Left lung (tissue), 10 donors: ENCODE measurements around the gene KRT80. TPM values are rescaled to one million over a fixed set of nuclear protein-coding genes. Genes with fewer than 3 reads are reported as not detected.

ENCODE experiments used
- ATAC-seq: fragments of 200-7000 bp; cut with Tn5 transposase; one replicate; pipeline ENCODE4 v1.9.1; 2020; ENCODE audit warnings: moderate library complexity
- DNase-seq, 4 donors: peaks; one replicate each; pipeline ENCODE4 v3.0.0-alpha.2; 2013 to 2020
- H3K27ac ChIP-seq, 2 donors: fragments of 200-600 bp; sonication (generic) in 1 of 2; one replicate each; pipeline versions ENCODE4 v1.5.0 to v1.8.0; 2020 to 2021
- H3K27me3 ChIP-seq, 2 donors: fragments of 200-600 bp; sonication (generic) in 1 of 2; one replicate each; pipeline versions ENCODE4 v1.5.0 to v1.8.0; 2020 to 2021
- H3K36me3 ChIP-seq, 2 donors: fragments of 200-600 bp; sonication (generic) in 1 of 2; one replicate each; pipeline versions ENCODE4 v1.5.0 to v1.8.0; 2020 to 2021
- H3K4me1 ChIP-seq, 2 donors: fragments of 200-600 bp; one replicate each; pipeline ENCODE4 v1.8.0; 2021
- H3K4me3 ChIP-seq, 2 donors: fragments of 200-600 bp; sonication (generic) in 1 of 2; one replicate each; pipeline versions ENCODE4 v1.5.0 to v1.8.0; 2020 to 2021; ENCODE audit warnings: mild to moderate bottlenecking in 1 of 2
- H3K9me3 ChIP-seq, 2 donors: fragments of 200-600 bp; sonication (generic) in 1 of 2; one replicate each; pipeline versions ENCODE4 v1.5.0 to v1.8.0; 2020 to 2021
- CTCF ChIP-seq, 2 donors: fragments of 200-600 bp; sonication (generic) in 1 of 2; IDR thresholded peaks; one replicate each; pipeline versions ENCODE4 v1.5.0 to v1.8.0; 2021; ENCODE audit warnings: antibody characterized with exemption in 2 of 2
- intact Hi-C, 2 donors: fragments of 100-400 bp; cut with DNase I; formaldehyde crosslinking; loops; one replicate each; pipeline versions ENCODE4 v1.11.2 to v1.14.2; 2022
- polyA plus RNA-seq, 6 donors: library from polyadenylated mRNA; unstranded; fragments of 120-200 nt; gene quantifications; one replicate each; pipeline ENCODE4 v1.2.1, GENCODE V29; 2013; ENCODE audit not compliant: insufficient read length in 6 of 6
- total RNA-seq, 2 donors: library from RNA; stranded (reverse); fragmentation: NEBNext Ultra II Directional; extraction: Animal tissue kit (Norgen Biotek cat#: 25700); gene quantifications; one replicate each; pipeline ENCODE4 v1.2.1, GENCODE V29; 2021
- donor health status: DM: no; HTN: yes; CAD: no.
- donor health status: DM: no; HTN: no; CAD: no.

The KRT80 gene
- total and polyA plus RNA-seq, 8 donors, result 0.59 to 30.1 (median 0.93) TPM

- intact Hi-C loops, result no loop called here
- ATAC-seq (no peak), DNase-seq (peak in 1 of 4 donors; percentile 43)
- peaks cover 16 to 77% of the 10 kb centered on the region in 2 donors for H3K4me1 ChIP-seq
- TF ChIP-seq CTCF (IDR thresholded peaks at IDR 0.05), result no peak
- H3K27ac ChIP-seq, result peak overlapping the region in 1 of 2 donors; percentile 88
- H3K36me3 ChIP-seq, result no peaks in the 10 kb centered on the region
- no peak overlapping the region for H3K4me3 ChIP-seq
- no peaks in the 10 kb centered on the region for H3K9me3 ChIP-seq
- no peaks in the 10 kb centered on the region for H3K27me3 ChIP-seq
Measured at GRCh38 chr12:52199294-52199919, 7.6 kb upstream of the KRT80 start.

- Histone ChIP-seq H3K36me3 (no peaks in the 10 kb centered on the region), H3K27me3 (no peaks in the 10 kb centered on the region), H3K4me3 (no peak overlapping the region), H3K4me1 (peaks cover 20 to 78% of the 10 kb centered on the region in 2 donors), H3K27ac (peak overlapping the region; percentile 61 to 88), H3K9me3 (no peaks in the 10 kb centered on the region)
- ATAC-seq (peak; percentile 38), DNase-seq (peak in 2 of 4 donors; percentile 61 to 81)
- intact Hi-C loops, result no loop called here
- no peak for TF ChIP-seq CTCF (IDR thresholded peaks at IDR 0.05)
Measured at GRCh38 chr12:52198454-52199215, 6.8 kb upstream of the KRT80 start.

GRCh38 chr12:52197371-52198231 lies 5.8 kb upstream of the KRT80 start:
- intact Hi-C loops, result no loop called here
- Histone ChIP-seq H3K4me3 (no peak overlapping the region), H3K27ac (peak overlapping the region; percentile 61 to 88), H3K36me3 (no peaks in the 10 kb centered on the region), H3K4me1 (peaks cover 24 to 78% of the 10 kb centered on the region in 2 donors), H3K27me3 (no peaks in the 10 kb centered on the region), H3K9me3 (no peaks in the 10 kb centered on the region)
- ATAC-seq (peak; percentile 79), DNase-seq (peak in 2 of 4 donors; percentile 74 to 77)
- TF ChIP-seq CTCF (IDR thresholded peaks at IDR 0.05), result no peak

GRCh38 chr12:52195065-52195730 lies 3.4 kb upstream of the KRT80 start:
- intact Hi-C loops, result no loop called here
- no peaks in the 10 kb centered on the region for H3K27me3 ChIP-seq
- H3K36me3 ChIP-seq, result no peaks in the 10 kb centered on the region
- H3K27ac ChIP-seq, result peak overlapping the region in 1 of 2 donors; percentile 61
- H3K9me3 ChIP-seq, result no peaks in the 10 kb centered on the region
- TF ChIP-seq CTCF (IDR thresholded peaks at IDR 0.05), result no peak
- H3K4me1 ChIP-seq, result peaks cover 30 to 86% of the 10 kb centered on the region in 2 donors
- DNase-seq (no peak), ATAC-seq (no peak)
- H3K4me3 ChIP-seq, result no peak overlapping the region
